ENCODE measurements around the gene ORM2.

The ORM2 gene

GRCh38 chr9:114356792-114357191 is 27.1 kb downstream of the ORM2 start:
- Mint-ChIP-seq H3K27me3 (no peaks in the 10 kb centered on the region), H3K4me3 (no peak overlapping the region), H3K27ac (peak overlapping the region; percentile 88), H3K9me3 (ENCODE audit: low read depth) (no peaks in the 10 kb centered on the region), H3K4me1 (ENCODE audit: low read depth) (peaks cover 63% of the 10 kb centered on the region), H3K36me3 (peaks cover 18% of the 10 kb centered on the region)

- H3K9me3 Mint-ChIP-seq (ENCODE audit: low read depth), result no peaks in the 10 kb centered on the region
- peaks cover 18% of the 10 kb centered on the region for H3K36me3 Mint-ChIP-seq
- peaks cover 58% of the 10 kb centered on the region for H3K4me1 Mint-ChIP-seq (ENCODE audit: low read depth)
- H3K27me3 Mint-ChIP-seq, result no peaks in the 10 kb centered on the region
- peak overlapping the region; percentile 88 for H3K27ac Mint-ChIP-seq
- H3K4me3 Mint-ChIP-seq, result no peak overlapping the region
These were observed 27.7 kb downstream of the ORM2 start for GRCh38 chr9:114357360-114357759.

- Mint-ChIP-seq H3K4me3 (no peak overlapping the region), H3K27ac (peak overlapping the region; percentile 88), H3K9me3 (ENCODE audit: low read depth) (no peaks in the 10 kb centered on the region), H3K27me3 (no peaks in the 10 kb centered on the region), H3K4me1 (ENCODE audit: low read depth) (peaks cover 61% of the 10 kb centered on the region), H3K36me3 (peaks cover 19% of the 10 kb centered on the region)
These were observed 28.3 kb downstream of the ORM2 start for GRCh38 chr9:114357911-114358328.

GRCh38 chr9:114359801-114360200 is 30.1 kb downstream of the ORM2 start:
- Mint-ChIP-seq H3K27me3 (no peaks in the 10 kb centered on the region), H3K4me3 (no peak overlapping the region), H3K4me1 (ENCODE audit: low read depth) (peaks cover 70% of the 10 kb centered on the region), H3K27ac (peak overlapping the region; percentile 95), H3K9me3 (ENCODE audit: low read depth) (no peaks in the 10 kb centered on the region), H3K36me3 (peaks cover 32% of the 10 kb centered on the region)

- Mint-ChIP-seq H3K4me1 (ENCODE audit: low read depth) (peaks cover 81% of the 10 kb centered on the region), H3K4me3 (no peak overlapping the region), H3K27me3 (no peaks in the 10 kb centered on the region), H3K27ac (peak overlapping the region; percentile 95), H3K36me3 (peaks cover 40% of the 10 kb centered on the region), H3K9me3 (ENCODE audit: low read depth) (no peaks in the 10 kb centered on the region)
These were observed 31.9 kb downstream of the ORM2 start for GRCh38 chr9:114361542-114361941.

- no peaks in the 10 kb centered on the region for H3K27me3 Mint-ChIP-seq
- peaks cover 42% of the 10 kb centered on the region for H3K36me3 Mint-ChIP-seq
- peak overlapping the region; percentile 95 for H3K27ac Mint-ChIP-seq
- H3K9me3 Mint-ChIP-seq (ENCODE audit: low read depth), result no peaks in the 10 kb centered on the region
- peaks cover 83% of the 10 kb centered on the region for H3K4me1 Mint-ChIP-seq (ENCODE audit: low read depth)
- H3K4me3 Mint-ChIP-seq, result no peak overlapping the region
These were observed 32.7 kb downstream of the ORM2 start for GRCh38 chr9:114362394-114362793.

GRCh38 chr9:114363424-114363823 is 33.8 kb downstream of the ORM2 start:
- Mint-ChIP-seq H3K27me3 (no peaks in the 10 kb centered on the region), H3K4me3 (peak overlapping the region; percentile 59), H3K27ac (peak overlapping the region; percentile 95), H3K36me3 (peaks cover 36% of the 10 kb centered on the region), H3K9me3 (ENCODE audit: low read depth) (no peaks in the 10 kb centered on the region), H3K4me1 (ENCODE audit: low read depth) (peaks cover 87% of the 10 kb centered on the region)

GRCh38 chr9:114364134-114365041 is 34.7 kb downstream of the ORM2 start:
- Mint-ChIP-seq H3K4me1 (ENCODE audit: low read depth) (peaks cover 88% of the 10 kb centered on the region), H3K27me3 (no peaks in the 10 kb centered on the region), H3K36me3 (peaks cover 35% of the 10 kb centered on the region), H3K9me3 (ENCODE audit: low read depth) (no peaks in the 10 kb centered on the region), H3K4me3 (peak overlapping the region; percentile 59), H3K27ac (peak overlapping the region; percentile 95)

- H3K4me3 Mint-ChIP-seq, result peak overlapping the region; percentile 42
- H3K4me1 Mint-ChIP-seq (ENCODE audit: low read depth), result peaks cover 88% of the 10 kb centered on the region
- peaks cover 38% of the 10 kb centered on the region for H3K36me3 Mint-ChIP-seq
- peak overlapping the region; percentile 95 for H3K27ac Mint-ChIP-seq
- H3K9me3 Mint-ChIP-seq (ENCODE audit: low read depth), result no peaks in the 10 kb centered on the region
- H3K27me3 Mint-ChIP-seq, result no peaks in the 10 kb centered on the region
These were observed 35.5 kb downstream of the ORM2 start for GRCh38 chr9:114365194-114365593.

- no peaks in the 10 kb centered on the region for H3K27me3 Mint-ChIP-seq
- H3K4me3 Mint-ChIP-seq, result peak overlapping the region; percentile 66
- peaks cover 30% of the 10 kb centered on the region for H3K36me3 Mint-ChIP-seq
- peak overlapping the region; percentile 95 for H3K27ac Mint-ChIP-seq
- H3K9me3 Mint-ChIP-seq (ENCODE audit: low read depth), result no peaks in the 10 kb centered on the region
- peaks cover 86% of the 10 kb centered on the region for H3K4me1 Mint-ChIP-seq (ENCODE audit: low read depth)
These were observed 36.9 kb downstream of the ORM2 start for GRCh38 chr9:114366334-114367128.

GRCh38 chr9:114367366-114367765 is 37.7 kb downstream of the ORM2 start:
- no peaks in the 10 kb centered on the region for H3K9me3 Mint-ChIP-seq (ENCODE audit: low read depth)
- peaks cover 30% of the 10 kb centered on the region for H3K36me3 Mint-ChIP-seq
- peak overlapping the region; percentile 66 for H3K4me3 Mint-ChIP-seq
- H3K27ac Mint-ChIP-seq, result peak overlapping the region; percentile 95
- no peaks in the 10 kb centered on the region for H3K27me3 Mint-ChIP-seq
- H3K4me1 Mint-ChIP-seq (ENCODE audit: low read depth), result peaks cover 94% of the 10 kb centered on the region

- Mint-ChIP-seq H3K9me3 (ENCODE audit: low read depth) (no peaks in the 10 kb centered on the region), H3K4me1 (ENCODE audit: low read depth) (peaks cover 93% of the 10 kb centered on the region), H3K36me3 (peaks cover 30% of the 10 kb centered on the region), H3K4me3 (peak overlapping the region; percentile 30), H3K27ac (peak overlapping the region; percentile 95), H3K27me3 (no peaks in the 10 kb centered on the region)
These were observed 38.3 kb downstream of the ORM2 start for GRCh38 chr9:114367772-114368569.

- Mint-ChIP-seq H3K9me3 (ENCODE audit: low read depth) (no peaks in the 10 kb centered on the region), H3K27ac (peak overlapping the region; percentile 71), H3K4me3 (peak overlapping the region; percentile 33), H3K4me1 (ENCODE audit: low read depth) (peaks cover 92% of the 10 kb centered on the region), H3K27me3 (no peaks in the 10 kb centered on the region), H3K36me3 (peaks cover 25% of the 10 kb centered on the region)
These were observed 39.8 kb downstream of the ORM2 start for GRCh38 chr9:114369216-114370130.
